Chondrocyte (in vitro differentiated cells): ENCODE results near the gene SFXN5. TPM values are rescaled to one million over a fixed set of nuclear protein-coding genes. Genes with fewer than 3 reads are reported as not detected.

Experiments
- DNase-seq: peaks from one replicate; pipeline ENCODE4 v3.0.0; 2021; ENCODE audit warnings: mixed read lengths, low spot score
- H3K27ac Mint-ChIP-seq: one replicate; pipeline ENCODE4 v1.8.0; 2021; ENCODE audit warnings: mild to moderate bottlenecking, moderate library complexity, mixed read lengths; ENCODE audit not compliant: unreplicated experiment
- H3K27me3 Mint-ChIP-seq: 2 replicates; pipeline ENCODE4 v1.8.0; 2021; ENCODE audit warnings: low read depth, mixed read lengths
- H3K36me3 Mint-ChIP-seq: 2 replicates; pipeline ENCODE4 v1.8.0; 2021; ENCODE audit warnings: low read depth, mixed read lengths
- H3K4me1 Mint-ChIP-seq: 2 replicates; pipeline ENCODE4 v1.8.0; 2021; ENCODE audit warnings: low read depth, mild to moderate bottlenecking, mixed read lengths
- H3K4me3 Mint-ChIP-seq: one replicate; pipeline ENCODE4 v1.8.0; 2021; ENCODE audit warnings: mild to moderate bottlenecking, moderate library complexity, mixed read lengths; ENCODE audit not compliant: unreplicated experiment
- H3K9me3 Mint-ChIP-seq: 2 replicates; pipeline ENCODE4 v1.8.0; 2021; ENCODE audit warnings: low read depth, mixed read lengths
- CTCF ChIP-seq: fragments of 200-600 bp; sonication (generic); IDR thresholded peaks from 2 replicates; pipeline ENCODE4 v1.5.0; 2021; ENCODE audit warnings: antibody characterized with exemption, mild to moderate bottlenecking, moderate library complexity
- total RNA-seq: library from RNA; stranded (reverse); gene quantifications from 3 replicates; pipeline ENCODE4 v1.2.1, GENCODE V29; 2021

SFXN5 gene
- total RNA-seq, 1 donor from 2014 or later, result 10.6 TPM

- H3K36me3 Mint-ChIP-seq, result peaks cover 5% of the 10 kb centered on the region
- no peak for DNase-seq
- peaks cover 49% of the 10 kb centered on the region for H3K4me1 Mint-ChIP-seq
- H3K27me3 Mint-ChIP-seq, result no peaks in the 10 kb centered on the region
- no peaks in the 10 kb centered on the region for H3K9me3 Mint-ChIP-seq
- no peak overlapping the region for H3K4me3 Mint-ChIP-seq
- TF ChIP-seq CTCF, result no peak
- peak overlapping the region; percentile 17 for H3K27ac Mint-ChIP-seq
Measured at GRCh38 chr2:73084971-73085370, 13.5 kb upstream of the SFXN5 start.

- Mint-ChIP-seq H3K27ac (no peak overlapping the region), H3K36me3 (peaks cover 4% of the 10 kb centered on the region), H3K27me3 (no peaks in the 10 kb centered on the region), H3K9me3 (no peaks in the 10 kb centered on the region), H3K4me1 (peaks cover 41% of the 10 kb centered on the region), H3K4me3 (no peak overlapping the region)
- TF ChIP-seq CTCF, result no peak
- DNase-seq, result no peak
Measured at GRCh38 chr2:73083886-73084800, 12.6 kb upstream of the SFXN5 start.

- Mint-ChIP-seq H3K9me3 (no peaks in the 10 kb centered on the region), H3K36me3 (peaks cover 5% of the 10 kb centered on the region), H3K27me3 (no peaks in the 10 kb centered on the region), H3K4me1 (peaks cover 30% of the 10 kb centered on the region), H3K4me3 (no peak overlapping the region), H3K27ac (no peak overlapping the region)
- TF ChIP-seq CTCF, result no peak
- DNase-seq, result peak; percentile 67
Measured at GRCh38 chr2:73082523-73083410, 11.3 kb upstream of the SFXN5 start.

GRCh38 chr2:73081181-73081671 is 9.7 kb upstream of the SFXN5 start:
- Mint-ChIP-seq H3K27me3 (no peaks in the 10 kb centered on the region), H3K36me3 (peaks cover 17% of the 10 kb centered on the region), H3K9me3 (no peaks in the 10 kb centered on the region), H3K4me3 (no peak overlapping the region), H3K27ac (no peak overlapping the region), H3K4me1 (peaks cover 15% of the 10 kb centered on the region)
- DNase-seq, result peak; percentile 77
- no peak for TF ChIP-seq CTCF
